H1 (cell line): ENCODE data around the gene RPL38. TPM values are rescaled to one million over a fixed set of nuclear protein-coding genes. Genes with fewer than 3 reads are reported as not detected.

Source experiments
- CHD7 ChIP-seq: fragments of 300-600 bp; sonication (generic); IDR thresholded peaks from 2 replicates; pipeline ENCODE4 v1.7.1; 2012; ENCODE audit warnings: low read length, moderate library complexity, mild to moderate bottlenecking, inconsistent platforms; ENCODE audit not compliant: insufficient replicate concordance
- E2F6 ChIP-seq: IDR thresholded peaks from 2 replicates; pipeline ENCODE4 v1.6.1; 2012; ENCODE audit warnings: inconsistent platforms
- EGR1 ChIP-seq: IDR thresholded peaks from 2 replicates; pipeline ENCODE4 v1.6.1; 2011; ENCODE audit warnings: low read depth, low read length, borderline replicate concordance
- JUND ChIP-seq: IDR thresholded peaks from 2 replicates; pipeline ENCODE4 v1.6.1; 2011; ENCODE audit warnings: mild to moderate bottlenecking, improper control_type of control experiment, low read length
- MAFK ChIP-seq: IDR thresholded peaks from 2 replicates; pipeline ENCODE4 v1.6.1; 2012; ENCODE audit warnings: low read depth, mild to moderate bottlenecking, improper control_type of control experiment, low read length
- NANOG ChIP-seq: IDR thresholded peaks from 2 replicates; pipeline ENCODE4 v1.6.1; 2011; ENCODE audit warnings: low read length, low read depth, mild to moderate bottlenecking, inconsistent platforms; ENCODE audit not compliant: insufficient read depth, poor library complexity, severe bottlenecking
- POLR2A ChIP-seq, 2 experiments: IDR thresholded peaks; 1 replicate in 1 of 2; 2 replicates in 1 of 2; pipeline ENCODE4 v1.6.1; 2011; ENCODE audit warnings: low read depth in 2 of 2, low read length in 2 of 2, mild to moderate bottlenecking in 2 of 2; ENCODE audit errors: control extremely low read depth in 1 of 2
- POU5F1 ChIP-seq: IDR thresholded peaks from 2 replicates; pipeline ENCODE4 v1.6.1; 2011; ENCODE audit warnings: low read depth, mild to moderate bottlenecking, low read length, moderate library complexity
- SP4 ChIP-seq: IDR thresholded peaks from 2 replicates; pipeline ENCODE4 v1.6.1; 2012; ENCODE audit warnings: low read length, inconsistent platforms
- polyA plus RNA-seq, 7 experiments: library from polyadenylated mRNA; depleted of rRNA in 3 of 7; stranded (reverse) in 5 of 7; unstranded in 2 of 7; fragments of >200 nt in 5 of 7; fragments of 200-250 nt in 2 of 7; gene quantifications; 1 replicate in 5 of 7; 2 replicates in 1 of 7; 4 replicates in 1 of 7; pipeline versions ENCODE4 v1.2.1 to v1.2.3, GENCODE V29; 2011 to 2013; ENCODE audit warnings: missing spikeins in 2 of 7, mixed read lengths in 2 of 7
- total RNA-seq: library from RNA; stranded (reverse); fragmentation: NEBNext Ultra II Directional; extraction: Animal tissue kit (Norgen Biotek cat#: 25700); gene quantifications from 2 replicates; pipeline ENCODE4 v1.2.1, GENCODE V29; 2021
- TF ChIP-seq, protein P1 (sequence below): IDR thresholded peaks from 2 replicates; pipeline ENCODE4 v1.6.1; 2012; ENCODE audit warnings: inconsistent platforms

Gene RPL38
- total and polyA plus RNA-seq, 2 of the 8 experiments (the other 6 are each of a cell fraction or from before 2014, with no cell fraction given) = 412 to 1,195 TPM

DNA sequence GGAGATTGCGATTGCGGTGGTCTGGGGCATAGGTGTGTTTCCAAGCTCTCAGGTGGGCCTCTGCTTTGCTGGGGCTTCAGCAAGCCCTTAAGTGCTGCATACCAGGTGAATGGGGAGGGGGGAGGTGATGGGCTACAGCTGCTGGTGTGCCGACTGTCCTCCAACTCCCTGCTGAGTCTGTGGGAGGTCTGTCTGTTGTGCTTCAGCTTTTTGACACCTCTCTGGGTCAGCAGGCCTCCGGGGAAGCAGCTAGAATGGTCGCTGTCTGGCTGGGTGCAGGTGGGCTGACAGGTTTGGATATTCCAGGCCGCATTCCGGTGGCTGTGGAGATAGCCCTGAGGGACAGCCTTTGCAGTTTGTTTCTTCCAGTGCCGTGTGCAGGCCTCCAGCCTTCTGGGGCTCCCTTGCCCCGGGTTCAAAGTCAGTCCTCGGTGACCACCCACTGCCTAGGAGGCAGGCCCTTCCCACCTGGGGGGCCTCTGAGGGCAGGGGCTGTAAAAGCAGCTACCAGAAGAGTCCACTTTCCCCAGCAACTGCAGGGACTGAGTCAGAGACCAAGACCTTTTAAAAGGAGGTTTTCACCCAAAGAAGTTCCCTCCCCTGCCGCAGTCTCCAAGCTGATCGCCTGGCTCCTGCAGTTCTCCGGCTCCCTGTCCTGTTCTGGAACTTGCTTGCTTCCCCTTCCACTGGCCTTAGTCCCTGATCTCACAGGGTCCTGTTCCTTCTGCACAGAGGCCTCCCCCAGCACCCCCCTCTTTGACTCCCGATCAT, 7.8 kb downstream of the RPL38 start (continued):
- no peak for TF ChIP-seq JUND
- TF ChIP-seq SP4 = 0 out of 2 replicates have a peak, but pooled peaks have one; percentile 10
- no peak for TF ChIP-seq EGR1
- TF ChIP-seq E2F6 = 0 out of 2 replicates have a peak, but pooled peaks have one; percentile 21
- TF ChIP-seq MAFK = no peak
- TF ChIP-seq, protein P1, sequence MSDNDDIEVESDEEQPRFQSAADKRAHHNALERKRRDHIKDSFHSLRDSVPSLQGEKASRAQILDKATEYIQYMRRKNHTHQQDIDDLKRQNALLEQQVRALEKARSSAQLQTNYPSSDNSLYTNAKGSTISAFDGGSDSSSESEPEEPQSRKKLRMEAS = no peak
- peak; percentile 10 to 92 for TF ChIP-seq POLR2A (IDR thresholded peaks at IDR 0.05; ENCODE audit: control extremely low read depth in 1 of 2, low read depth in 2 of 2, low read length in 2 of 2)
- TF ChIP-seq NANOG = no peak
- no peak for TF ChIP-seq POU5F1
- TF ChIP-seq CHD7 = no peak
